H1 (cell line): ENCODE results near the gene BRD7.

ENCODE experiments used
- BCL11A ChIP-seq, 2 experiments: IDR thresholded peaks; one replicate each; pipeline ENCODE4 v1.6.1; 2011; ENCODE audit warnings: low read depth in 2 of 2, low read length in 2 of 2, mild to moderate bottlenecking in 2 of 2
- BRCA1 ChIP-seq: IDR thresholded peaks from 2 replicates; pipeline ENCODE4 v1.6.1; 2012; ENCODE audit warnings: low read depth, low read length, improper control_type of control experiment
- CREB1 ChIP-seq: IDR thresholded peaks from 2 replicates; pipeline ENCODE4 v1.6.1; 2012; ENCODE audit warnings: inconsistent platforms
- EZH2 ChIP-seq: fragments of 200-600 bp; sonication (generic); IDR thresholded peaks from 2 replicates; pipeline ENCODE4 v1.7.1; 2012; ENCODE audit warnings: low read depth, mild to moderate bottlenecking, moderate library complexity, low read length, inconsistent platforms; ENCODE audit not compliant: severe bottlenecking
- MAX ChIP-seq: IDR thresholded peaks from 2 replicates; pipeline ENCODE4 v1.6.1; 2012; ENCODE audit warnings: inconsistent platforms
- POLR2AphosphoS5 ChIP-seq: IDR thresholded peaks from 2 replicates; pipeline ENCODE4 v1.6.1; 2011; ENCODE audit warnings: low read depth, low read length
- SP2 ChIP-seq: IDR thresholded peaks from 2 replicates; pipeline ENCODE4 v1.6.1; 2012; ENCODE audit warnings: mild to moderate bottlenecking, low read length, inconsistent platforms
- TAF7 ChIP-seq: optimal IDR thresholded peaks from 2 replicates; pipeline ENCODE3; 2011; ENCODE audit warnings: low read depth, mild to moderate bottlenecking, inconsistent platforms, low read length, moderate library complexity, borderline replicate concordance
- TEAD4 ChIP-seq: IDR thresholded peaks from 2 replicates; pipeline ENCODE4 v1.6.1; 2012; ENCODE audit warnings: low read depth, low read length, inconsistent platforms, mixed read lengths
- TF ChIP-seq, protein P1 (sequence below), 3 experiments: IDR thresholded peaks; 1 replicate in 2 of 3; 2 replicates in 1 of 3; pipeline versions ENCODE4 v1.5.1 to v1.6.1; 2011; ENCODE audit warnings: low read length in 3 of 3, mild to moderate bottlenecking in 3 of 3, inconsistent platforms in 2 of 3, low read depth in 1 of 3, moderate library complexity in 1 of 3; ENCODE audit not compliant: insufficient read depth in 1 of 3; ENCODE audit errors: control extremely low read depth in 1 of 3

DNA sequence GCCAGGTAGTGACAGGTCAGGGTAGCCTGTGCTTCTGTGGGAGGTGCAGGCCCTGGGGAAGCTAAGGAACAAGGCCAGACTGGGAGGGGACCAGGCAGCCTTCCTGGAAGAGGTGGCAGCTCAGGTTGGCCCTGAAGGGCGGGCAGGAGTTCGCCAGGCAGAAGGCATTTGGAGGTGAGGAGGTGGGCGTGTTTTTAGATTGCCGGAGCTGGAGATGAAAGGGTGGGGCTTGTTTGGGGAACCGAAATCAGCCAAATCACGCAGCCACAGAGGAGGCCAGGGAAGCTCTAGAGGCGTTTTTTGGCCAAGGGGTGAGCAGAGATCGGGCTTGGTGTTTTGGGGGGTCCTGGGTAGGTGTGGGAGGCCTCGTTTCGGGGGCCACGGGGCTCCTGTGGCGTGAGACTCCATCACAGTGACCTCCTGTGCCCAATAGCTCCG is 94.9 kb downstream of the BRD7 start:
- TF ChIP-seq SP2: no peak
- TF ChIP-seq BRCA1: no peak
- TF ChIP-seq, protein P1, sequence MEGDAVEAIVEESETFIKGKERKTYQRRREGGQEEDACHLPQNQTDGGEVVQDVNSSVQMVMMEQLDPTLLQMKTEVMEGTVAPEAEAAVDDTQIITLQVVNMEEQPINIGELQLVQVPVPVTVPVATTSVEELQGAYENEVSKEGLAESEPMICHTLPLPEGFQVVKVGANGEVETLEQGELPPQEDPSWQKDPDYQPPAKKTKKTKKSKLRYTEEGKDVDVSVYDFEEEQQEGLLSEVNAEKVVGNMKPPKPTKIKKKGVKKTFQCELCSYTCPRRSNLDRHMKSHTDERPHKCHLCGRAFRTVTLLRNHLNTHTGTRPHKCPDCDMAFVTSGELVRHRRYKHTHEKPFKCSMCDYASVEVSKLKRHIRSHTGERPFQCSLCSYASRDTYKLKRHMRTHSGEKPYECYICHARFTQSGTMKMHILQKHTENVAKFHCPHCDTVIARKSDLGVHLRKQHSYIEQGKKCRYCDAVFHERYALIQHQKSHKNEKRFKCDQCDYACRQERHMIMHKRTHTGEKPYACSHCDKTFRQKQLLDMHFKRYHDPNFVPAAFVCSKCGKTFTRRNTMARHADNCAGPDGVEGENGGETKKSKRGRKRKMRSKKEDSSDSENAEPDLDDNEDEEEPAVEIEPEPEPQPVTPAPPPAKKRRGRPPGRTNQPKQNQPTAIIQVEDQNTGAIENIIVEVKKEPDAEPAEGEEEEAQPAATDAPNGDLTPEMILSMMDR (IDR thresholded peaks at IDR 0.05; ENCODE audit: control extremely low read depth in 1 of 3, insufficient read depth in 1 of 3, low read depth in 1 of 3, low read length in 3 of 3): no peak
- no peak for TF ChIP-seq TAF7
- TF ChIP-seq BCL11A (IDR thresholded peaks at IDR 0.05; ENCODE audit: low read depth in 2 of 2, low read length in 2 of 2): no peak
- TF ChIP-seq MAX: no peak
- TF ChIP-seq EZH2: no peak
- no peak for TF ChIP-seq POLR2AphosphoS5
- no peak for TF ChIP-seq TEAD4
- no peak for TF ChIP-seq CREB1
